ENCODE measurements around the gene JAK3.
"Not testable (repeated sequence)": the region's sequence is repeated elsewhere in the genome, so short reads cannot be mapped to it uniquely, and the experiment has no call there.

Gene JAK3

GRCh38 chr19:17777840-17778239 lies 69.9 kb downstream of the JAK3 start:
- DNase-seq (ENCODE audit: low read depth, low spot score) = not testable (repeated sequence)

GRCh38 chr19:17775991-17776803 lies 71.6 kb downstream of the JAK3 start:
- DNase-seq (ENCODE audit: low read depth, low spot score) = no peak

- no peak for DNase-seq (ENCODE audit: low read depth, low spot score)
These were observed 72.4 kb downstream of the JAK3 start for GRCh38 chr19:17775245-17775927.
